ENCODE measurements around the gene EEF1G.

Gene EEF1G

DNA sequence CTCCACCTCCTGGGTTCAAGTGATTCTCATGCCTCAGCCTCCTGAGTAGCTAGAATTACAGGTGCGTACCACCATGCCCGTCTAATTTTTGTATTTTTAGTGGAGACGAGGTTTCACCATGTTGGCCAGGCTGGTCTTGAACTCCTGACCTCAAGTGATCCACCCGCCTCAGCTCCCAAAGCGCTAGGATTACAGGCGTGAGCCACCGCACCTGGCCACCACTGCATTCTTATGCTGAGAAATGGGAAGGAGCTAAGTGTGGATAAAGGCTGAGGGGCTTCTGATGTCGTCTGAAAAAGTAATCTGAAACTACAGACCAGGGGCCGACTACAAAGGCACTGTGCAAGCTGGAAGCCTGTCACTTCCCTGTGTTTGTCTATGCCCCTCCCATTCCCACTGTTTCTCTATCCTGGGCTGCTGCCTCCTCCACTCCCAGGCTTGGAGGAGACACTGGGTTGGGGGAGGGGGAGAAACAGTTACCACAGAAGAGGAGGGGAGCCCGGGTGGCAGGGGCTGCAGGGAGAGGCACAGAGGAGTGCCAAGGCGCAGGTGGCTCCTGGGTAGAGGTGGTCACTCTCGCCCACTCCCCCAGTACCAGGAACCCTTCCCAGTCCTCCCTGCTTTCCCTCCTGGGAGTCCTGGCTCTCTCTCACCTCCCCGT is 30.9 kb upstream of the EEF1G start:
- TF ChIP-seq REST (IDR thresholded peaks at IDR 0.05; ENCODE audit: low read depth) (no peak), CEBPB (IDR thresholded peaks at IDR 0.05) (no peak), NFIC (IDR thresholded peaks at IDR 0.05) (no peak), FOXM1 (IDR thresholded peaks at IDR 0.05; ENCODE audit: borderline replicate concordance, low read depth) (no peak), EP300 (IDR thresholded peaks at IDR 0.05; ENCODE audit: borderline replicate concordance) (no peak), ZBTB7A (IDR thresholded peaks at IDR 0.05; ENCODE audit: low read depth) (no peak), YY1 (IDR thresholded peaks at IDR 0.05; ENCODE audit: low read depth) (no peak), EGR1 (IDR thresholded peaks at IDR 0.05) (no peak), RAD21 (IDR thresholded peaks at IDR 0.05; ENCODE audit: low read depth) (no peak), CREB1 (IDR thresholded peaks at IDR 0.05; ENCODE audit: low read depth) (no peak), TEAD4 (IDR thresholded peaks at IDR 0.05) (no peak)
- TF ChIP-seq, protein P1, sequence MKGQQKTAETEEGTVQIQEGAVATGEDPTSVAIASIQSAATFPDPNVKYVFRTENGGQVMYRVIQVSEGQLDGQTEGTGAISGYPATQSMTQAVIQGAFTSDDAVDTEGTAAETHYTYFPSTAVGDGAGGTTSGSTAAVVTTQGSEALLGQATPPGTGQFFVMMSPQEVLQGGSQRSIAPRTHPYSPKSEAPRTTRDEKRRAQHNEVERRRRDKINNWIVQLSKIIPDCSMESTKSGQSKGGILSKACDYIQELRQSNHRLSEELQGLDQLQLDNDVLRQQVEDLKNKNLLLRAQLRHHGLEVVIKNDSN (IDR thresholded peaks at IDR 0.05) = no peak
- TF ChIP-seq, protein P2, sequence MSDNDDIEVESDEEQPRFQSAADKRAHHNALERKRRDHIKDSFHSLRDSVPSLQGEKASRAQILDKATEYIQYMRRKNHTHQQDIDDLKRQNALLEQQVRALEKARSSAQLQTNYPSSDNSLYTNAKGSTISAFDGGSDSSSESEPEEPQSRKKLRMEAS (IDR thresholded peaks at IDR 0.05) = no peak

GRCh38 chr11:62603776-62604299 is 30.1 kb upstream of the EEF1G start:
- TF ChIP-seq TEAD4 (IDR thresholded peaks at IDR 0.05) = no peak
- no peak for TF ChIP-seq CEBPB (IDR thresholded peaks at IDR 0.05)
- no peak for TF ChIP-seq YY1 (IDR thresholded peaks at IDR 0.05; ENCODE audit: low read depth)
- TF ChIP-seq NFIC (IDR thresholded peaks at IDR 0.05) = no peak

GRCh38 chr11:62603072-62603408 is 29.3 kb upstream of the EEF1G start:
- TF ChIP-seq ZBTB7A (IDR thresholded peaks at IDR 0.05; ENCODE audit: low read depth) = no peak
- no peak for TF ChIP-seq EP300 (IDR thresholded peaks at IDR 0.05; ENCODE audit: borderline replicate concordance)
- TF ChIP-seq, protein P2 (IDR thresholded peaks at IDR 0.05) = no peak
- TF ChIP-seq, protein P1 (IDR thresholded peaks at IDR 0.05) = no peak
- no peak for TF ChIP-seq REST (IDR thresholded peaks at IDR 0.05; ENCODE audit: low read depth)

DNA sequence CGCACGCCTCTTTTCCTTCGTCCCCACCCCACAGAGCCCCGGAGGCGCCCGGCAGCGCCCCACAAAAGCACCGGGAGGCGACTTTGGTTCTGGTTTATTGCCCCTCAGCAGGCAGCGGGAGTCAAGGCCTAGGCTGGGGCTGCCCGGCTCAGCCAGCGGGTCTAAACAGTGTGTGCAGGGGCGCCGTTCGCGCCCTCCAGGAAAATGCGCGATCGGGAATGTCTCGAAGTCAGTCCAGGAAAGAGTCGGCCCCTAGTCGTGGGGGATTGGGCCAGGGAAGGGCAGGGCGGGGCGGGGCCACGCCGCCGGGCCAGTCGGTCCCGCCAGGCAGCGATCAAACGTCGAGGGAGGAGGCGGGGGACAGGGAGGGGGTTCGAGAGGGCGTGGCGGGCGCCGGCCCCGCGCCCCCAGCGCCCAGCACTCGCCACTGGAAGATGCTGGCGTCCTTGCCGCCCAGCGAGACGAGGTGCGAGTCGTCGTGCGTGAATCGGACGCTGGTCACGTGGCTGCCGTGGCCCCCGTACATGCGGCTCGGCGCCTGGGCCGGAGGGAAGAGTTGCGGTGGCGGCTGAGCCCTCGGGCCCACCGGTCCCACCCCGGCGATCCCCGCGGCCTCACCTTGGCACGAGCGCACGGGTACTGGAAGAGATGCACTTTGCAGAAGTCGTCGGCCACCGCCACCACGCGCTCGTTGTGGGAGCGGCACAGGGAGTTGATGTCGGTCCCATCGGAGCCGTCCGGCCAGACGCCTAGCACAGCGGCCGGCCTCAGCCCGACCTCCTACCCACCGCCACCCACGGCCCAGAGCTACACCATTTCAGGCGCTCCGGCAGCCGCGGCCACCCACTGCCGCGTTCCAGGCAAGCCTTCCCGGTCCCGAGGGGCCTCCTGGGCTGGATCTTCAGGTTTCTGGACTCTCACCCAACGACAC is 28.7 kb upstream of the EEF1G start:
- no peak for TF ChIP-seq EGR1 (IDR thresholded peaks at IDR 0.05)
- TF ChIP-seq TAF1 (IDR thresholded peaks at IDR 0.05; ENCODE audit: low read depth) = no peak
- no peak for TF ChIP-seq RAD21 (IDR thresholded peaks at IDR 0.05; ENCODE audit: low read depth)
- no peak; the same call in 1 of the 2 replicates for TF ChIP-seq CREB1 (IDR thresholded peaks at IDR 0.05; ENCODE audit: low read depth)
- 0 out of 2 replicates have a peak, but pooled peaks have one; percentile 36 for TF ChIP-seq ZBTB7A (IDR thresholded peaks at IDR 0.05; ENCODE audit: low read depth)
- no peak for TF ChIP-seq TCF12 (IDR thresholded peaks at IDR 0.05; ENCODE audit: low read depth)
- no peak for TF ChIP-seq TEAD4 (IDR thresholded peaks at IDR 0.05)
- TF ChIP-seq FOXM1 (IDR thresholded peaks at IDR 0.05; ENCODE audit: borderline replicate concordance, low read depth) = no peak
- TF ChIP-seq, protein P1 (IDR thresholded peaks at IDR 0.05) = peak; percentile 94
- no peak for TF ChIP-seq REST (IDR thresholded peaks at IDR 0.05; ENCODE audit: low read depth)
- TF ChIP-seq NFIC (IDR thresholded peaks at IDR 0.05) = 0 out of 2 replicates have a peak, but pooled peaks have one; percentile 6
- TF ChIP-seq, protein P2 (IDR thresholded peaks at IDR 0.05) = peak; percentile 98
- TF ChIP-seq EP300 (IDR thresholded peaks at IDR 0.05; ENCODE audit: borderline replicate concordance) = no peak
- TF ChIP-seq YY1 (IDR thresholded peaks at IDR 0.05; ENCODE audit: low read depth) = no peak
- no peak for TF ChIP-seq CEBPB (IDR thresholded peaks at IDR 0.05)

Measured in Ishikawa (cell line).